ENCODE results near the gene KLF3.

KLF3 gene

GRCh38 chr4:38659346-38659745 is 4.7 kb upstream of the KLF3 start:
- no peak for DNase-seq

GRCh38 chr4:38660838-38661237 is 3.2 kb upstream of the KLF3 start:
- DNase-seq = no peak

DNA sequence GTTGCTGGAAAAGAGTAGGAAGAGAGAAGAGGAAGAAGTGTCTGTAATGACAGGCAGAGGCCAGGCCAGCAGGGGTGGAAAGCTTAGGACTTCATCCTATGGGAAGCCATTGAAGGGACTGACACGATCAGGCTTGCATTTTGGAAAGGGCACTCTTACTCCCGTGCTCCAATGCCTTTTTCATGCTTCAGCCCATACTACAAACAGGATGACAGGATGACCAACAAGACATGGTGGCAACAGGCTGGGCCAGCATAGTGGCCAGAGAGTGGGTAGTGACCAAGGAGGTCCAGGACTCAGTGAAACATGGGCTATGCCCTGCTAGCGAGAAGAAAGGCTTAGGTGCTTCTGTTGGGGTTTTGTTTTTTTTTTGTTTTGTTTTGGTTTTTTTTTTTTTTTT is 2.6 kb upstream of the KLF3 start:
- DNase-seq = no peak

DNA sequence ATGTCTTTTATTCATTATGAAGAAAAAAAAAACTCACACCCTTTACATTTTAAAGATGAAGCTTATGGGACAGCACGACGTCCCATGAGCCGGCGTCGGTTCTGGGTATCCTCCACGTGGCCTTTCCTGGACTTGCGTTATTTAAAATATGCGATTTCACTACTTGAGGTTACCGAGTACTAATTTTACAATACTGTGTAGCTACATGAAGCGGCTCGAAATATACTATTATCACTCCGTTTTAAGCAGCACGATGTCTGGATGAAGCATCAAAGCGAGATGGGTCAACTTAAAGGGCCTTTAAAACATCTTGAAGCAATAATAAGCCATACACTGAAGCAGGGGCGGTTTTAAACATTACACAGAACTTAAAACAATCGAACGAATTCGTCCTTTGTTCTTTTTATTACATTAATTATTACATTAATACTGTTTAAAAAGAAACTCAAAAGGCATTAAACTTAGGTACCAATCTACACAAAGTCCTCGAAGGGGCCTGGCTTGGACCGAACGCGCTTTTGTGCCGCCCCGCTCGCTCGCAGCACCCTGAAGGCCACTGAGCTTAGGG is 1.4 kb upstream of the KLF3 start:
- no peak for DNase-seq

GRCh38 chr4:38663090-38663800 is 754 bp upstream of the KLF3 start:
- peak; percentile 58 for DNase-seq

GRCh38 chr4:38664706-38665401 is 855 bp downstream of the KLF3 start:
- peak; percentile 27 for DNase-seq

DNA sequence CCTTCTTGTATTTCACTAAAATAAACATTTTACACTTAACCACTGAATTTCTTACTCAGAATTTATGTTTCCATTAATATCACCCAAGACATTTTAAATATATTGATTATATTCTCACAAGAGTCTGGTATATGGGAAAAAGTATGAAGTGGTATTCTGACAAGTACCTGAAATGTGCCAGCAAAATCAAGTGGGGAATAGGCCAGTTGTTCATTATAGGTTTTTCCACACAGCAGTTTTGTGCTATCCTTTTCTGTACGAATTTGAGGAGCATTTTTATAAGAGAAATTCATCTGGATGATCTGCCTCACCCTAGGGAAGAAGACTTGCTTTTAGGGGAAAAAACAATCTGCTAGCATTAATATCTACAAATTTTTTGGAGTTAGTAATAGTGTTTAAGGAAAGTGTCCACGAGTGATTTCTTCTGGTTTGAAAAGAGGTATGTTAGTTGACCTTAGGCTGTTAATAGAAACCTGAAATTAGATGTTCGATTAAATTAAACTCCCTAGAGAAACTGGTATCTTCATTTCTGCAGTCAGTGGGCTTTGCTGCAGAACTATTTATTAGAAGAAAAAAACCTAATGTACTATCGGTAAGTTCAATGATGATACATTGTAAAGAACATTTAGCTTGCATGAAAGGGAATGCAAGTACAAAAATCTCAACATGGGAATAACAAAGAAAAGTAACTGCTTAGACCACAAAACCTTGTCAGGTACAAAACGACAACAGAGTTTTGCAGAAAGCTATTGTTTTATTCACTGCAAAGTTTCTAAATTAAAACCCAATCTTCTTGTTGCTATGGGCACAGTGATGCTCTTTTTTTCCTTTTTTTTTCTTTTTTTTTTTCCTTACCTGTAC is 1.8 kb downstream of the KLF3 start:
- DNase-seq = no peak

GRCh38 chr4:38666766-38667084 is 2.7 kb downstream of the KLF3 start:
- DNase-seq = no peak

DNA sequence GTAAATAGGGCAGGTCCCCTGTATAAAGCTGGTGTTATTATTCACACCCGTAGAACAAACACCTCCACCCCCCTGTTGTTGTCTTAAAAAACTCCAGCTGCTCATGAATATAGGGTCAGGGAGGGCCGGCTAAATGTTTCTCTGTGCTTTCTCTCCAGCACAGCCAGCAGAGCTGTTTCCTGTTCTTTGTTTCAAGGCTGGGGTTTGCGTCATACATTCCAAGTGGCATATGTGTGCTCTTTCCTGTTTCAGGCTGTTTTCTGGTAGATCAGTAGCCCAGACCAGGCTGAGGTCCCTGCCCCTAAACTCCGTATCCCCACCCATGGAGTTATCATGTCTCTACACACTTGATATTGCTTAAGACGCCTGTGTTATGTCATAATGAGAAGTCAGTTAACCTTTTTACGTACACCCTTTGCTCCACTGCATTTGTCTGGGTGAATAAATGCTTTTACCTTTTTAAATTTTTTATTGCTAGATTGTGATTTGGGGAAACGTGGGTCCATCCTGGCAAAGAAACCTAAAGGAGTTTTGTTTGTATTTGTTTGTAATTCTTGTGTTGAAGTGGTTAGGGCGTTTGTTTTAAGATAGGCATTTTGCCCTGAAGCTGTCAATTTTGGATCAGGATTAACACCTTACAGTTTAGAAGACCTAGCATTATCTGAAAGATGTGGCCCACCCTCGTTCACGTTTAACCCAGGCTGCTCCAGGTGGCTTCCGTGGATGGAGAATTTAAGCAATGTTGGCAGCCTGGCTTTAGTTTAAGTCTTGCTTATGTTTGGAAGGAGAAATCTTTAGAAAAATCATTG is 3.3 kb downstream of the KLF3 start:
- DNase-seq = peak; percentile 61

DNA sequence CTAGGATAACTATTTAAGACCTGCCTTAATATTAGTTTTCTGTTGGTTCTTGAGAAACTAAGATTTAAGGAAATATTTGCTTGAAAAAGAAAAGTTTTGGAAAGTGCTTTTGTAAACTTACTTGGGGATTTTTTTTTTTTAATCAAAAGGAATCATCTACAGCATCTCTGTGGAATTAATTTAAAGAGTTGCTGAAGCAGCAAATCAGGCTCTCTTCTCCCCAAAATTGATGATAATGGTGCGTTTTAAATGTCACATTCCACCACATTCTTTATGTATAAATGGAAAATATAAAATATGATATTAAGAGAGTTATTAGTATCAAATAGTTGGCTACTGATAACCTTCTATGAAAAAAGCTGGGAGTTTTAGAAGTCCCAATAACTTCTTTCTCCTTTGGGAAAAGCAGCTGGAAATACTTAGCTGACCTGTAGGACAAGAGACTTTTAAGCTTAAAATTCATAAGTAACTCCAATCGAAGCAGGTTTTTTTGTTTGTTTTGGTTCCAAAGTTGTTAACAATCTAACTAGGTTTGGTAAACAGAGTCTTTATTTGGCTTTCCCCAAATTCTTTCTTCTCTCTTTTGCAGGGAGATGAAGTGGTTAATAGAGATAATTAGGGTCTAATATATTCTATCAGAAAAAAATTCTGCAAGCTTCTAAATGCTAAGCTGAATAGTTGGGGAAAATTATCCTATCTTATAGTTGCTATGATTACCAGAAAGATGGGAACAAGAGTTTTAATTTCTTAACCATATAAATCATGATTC is 4.4 kb downstream of the KLF3 start:
- no peak for DNase-seq

GRCh38 chr4:38669208-38669607 is 5.2 kb downstream of the KLF3 start:
- no peak for DNase-seq

DNA sequence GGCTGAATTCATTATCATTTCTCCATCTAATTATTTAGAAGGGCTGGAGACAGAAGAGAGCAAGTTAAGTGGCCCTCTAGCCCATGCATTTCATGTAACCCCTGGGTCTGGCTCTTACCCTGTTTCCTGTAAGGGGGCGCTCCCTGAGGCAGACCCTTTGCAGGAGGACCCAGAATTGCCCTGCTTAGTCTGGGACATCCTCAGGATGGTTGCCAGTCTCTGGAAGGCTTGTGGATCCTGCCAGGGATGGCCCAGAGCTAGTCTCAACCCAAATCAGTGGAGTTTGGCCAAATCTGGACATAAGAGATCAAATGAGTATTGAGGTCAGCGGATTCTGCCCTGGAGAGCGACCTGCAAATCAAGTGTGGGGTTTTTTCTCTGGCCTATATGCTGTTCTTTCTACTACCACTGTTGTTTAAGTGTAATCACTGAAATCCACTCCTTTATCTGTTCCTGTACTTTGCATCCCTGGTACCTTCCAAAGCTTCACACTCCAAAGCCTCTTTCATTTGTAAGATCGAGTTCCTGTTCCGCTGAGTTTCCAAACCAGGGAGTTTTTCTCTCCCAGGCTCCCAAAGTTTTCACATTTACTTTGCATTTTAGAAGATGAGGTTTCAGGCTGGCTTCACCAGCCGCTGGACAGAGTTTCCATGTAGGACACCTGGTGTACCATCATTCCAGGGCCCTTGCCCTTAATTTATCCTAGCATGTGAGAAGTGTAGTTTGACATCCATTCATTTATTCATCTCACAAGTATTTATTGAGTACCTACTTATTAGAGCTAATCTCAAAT is 6.3 kb downstream of the KLF3 start:
- DNase-seq = no peak

DNA sequence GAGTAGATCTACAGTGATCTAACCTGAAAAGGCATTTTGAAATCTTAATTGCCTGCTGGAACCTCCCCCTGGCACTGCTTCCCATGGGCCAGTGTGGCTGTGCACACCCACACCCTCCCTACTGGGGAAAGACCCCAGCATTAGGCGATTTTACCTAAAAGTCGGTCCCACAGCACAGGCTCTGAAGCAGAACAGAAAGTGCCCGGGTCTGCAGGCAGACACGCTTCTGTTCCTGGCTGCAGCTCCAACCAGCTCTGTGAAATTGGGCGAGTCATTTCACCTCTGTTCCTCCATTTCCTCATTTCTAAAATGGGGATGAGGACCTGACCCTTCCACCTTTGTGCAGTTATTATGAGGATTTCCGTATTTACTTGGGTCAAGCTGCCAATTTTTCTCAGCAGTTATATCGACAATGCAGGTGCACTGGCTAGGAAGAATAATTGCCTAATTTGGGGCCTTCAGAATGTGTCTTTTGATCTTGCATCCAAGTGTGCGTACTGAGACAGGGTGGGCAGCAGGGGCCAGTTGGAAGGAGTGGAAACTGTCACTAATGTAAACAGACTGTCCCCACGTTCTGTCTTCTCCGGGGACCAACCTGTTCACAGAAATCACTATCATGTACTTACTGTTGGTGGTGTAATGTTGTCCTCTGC is 7.1 kb downstream of the KLF3 start:
- DNase-seq = no peak

DNA sequence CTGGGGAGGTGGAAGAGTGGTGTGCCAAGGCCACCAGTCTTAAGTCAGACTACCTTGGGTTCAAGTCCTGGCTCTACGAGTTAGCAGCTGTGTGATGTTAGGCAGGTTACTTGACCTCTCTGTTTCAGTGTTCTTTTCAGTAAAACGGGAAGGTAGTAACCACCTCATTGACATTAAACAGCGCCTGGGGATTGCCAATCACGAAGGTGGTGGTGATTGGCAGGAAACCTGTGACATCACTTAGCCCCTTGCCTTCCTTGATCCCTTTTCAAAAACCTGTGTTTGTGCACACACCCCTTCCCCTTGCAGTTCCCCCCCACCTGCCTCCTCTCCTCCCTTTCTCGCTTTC is 7.6 kb downstream of the KLF3 start:
- DNase-seq = no peak

DNA sequence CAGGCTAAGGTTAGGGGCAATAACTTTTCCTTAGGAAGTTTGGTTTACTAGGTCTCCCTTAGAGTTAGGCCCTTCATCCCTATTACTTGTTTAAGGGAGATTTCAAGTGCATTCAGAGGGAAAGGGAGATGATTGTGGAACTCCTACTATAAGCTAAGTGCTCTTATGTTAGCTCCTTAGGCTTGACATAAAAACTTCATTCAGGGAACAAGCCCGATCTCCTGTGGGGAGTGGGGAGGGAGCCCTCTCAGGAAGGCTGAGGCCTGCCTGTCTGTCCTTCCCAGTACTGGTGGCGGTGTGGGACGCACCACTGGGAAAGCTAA is 8.0 kb downstream of the KLF3 start:
- no peak for DNase-seq

DNA sequence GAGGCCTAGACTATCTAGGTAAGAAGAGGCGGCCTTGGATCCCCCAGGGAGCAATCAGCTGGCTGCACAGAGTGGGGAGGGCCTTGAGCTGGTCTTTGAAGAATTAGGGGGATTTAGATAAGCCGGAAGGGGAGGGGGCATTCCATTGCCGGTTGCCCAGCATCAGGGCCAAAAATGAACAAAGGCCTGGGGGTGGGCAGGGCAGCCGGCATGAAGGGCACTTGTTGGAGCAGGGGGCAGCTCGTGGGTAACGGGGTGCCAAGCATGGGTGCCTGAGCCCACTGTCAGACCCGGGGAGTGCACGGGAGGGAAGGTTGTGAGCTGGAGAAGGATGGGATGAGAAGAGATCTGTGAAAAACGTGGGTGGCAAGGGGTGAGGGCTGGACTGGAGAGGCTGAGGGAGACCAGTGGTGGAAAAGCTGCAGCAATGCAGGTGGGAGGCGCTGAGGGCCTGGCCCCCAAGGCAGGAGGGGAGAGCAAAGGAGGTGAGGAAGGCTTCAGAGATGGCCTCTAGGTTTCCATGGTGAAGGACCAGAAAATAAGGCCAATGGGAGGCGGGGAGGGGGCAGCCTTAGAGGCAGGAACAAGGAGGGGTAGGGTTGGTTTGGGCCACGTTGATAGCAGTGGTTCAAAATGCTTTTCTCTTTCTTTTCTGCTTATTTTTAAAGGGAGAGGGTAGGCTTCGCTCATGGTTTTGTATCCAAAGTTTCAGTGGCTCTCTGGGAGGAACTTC is 8.6 kb downstream of the KLF3 start:
- no peak for DNase-seq

DNA sequence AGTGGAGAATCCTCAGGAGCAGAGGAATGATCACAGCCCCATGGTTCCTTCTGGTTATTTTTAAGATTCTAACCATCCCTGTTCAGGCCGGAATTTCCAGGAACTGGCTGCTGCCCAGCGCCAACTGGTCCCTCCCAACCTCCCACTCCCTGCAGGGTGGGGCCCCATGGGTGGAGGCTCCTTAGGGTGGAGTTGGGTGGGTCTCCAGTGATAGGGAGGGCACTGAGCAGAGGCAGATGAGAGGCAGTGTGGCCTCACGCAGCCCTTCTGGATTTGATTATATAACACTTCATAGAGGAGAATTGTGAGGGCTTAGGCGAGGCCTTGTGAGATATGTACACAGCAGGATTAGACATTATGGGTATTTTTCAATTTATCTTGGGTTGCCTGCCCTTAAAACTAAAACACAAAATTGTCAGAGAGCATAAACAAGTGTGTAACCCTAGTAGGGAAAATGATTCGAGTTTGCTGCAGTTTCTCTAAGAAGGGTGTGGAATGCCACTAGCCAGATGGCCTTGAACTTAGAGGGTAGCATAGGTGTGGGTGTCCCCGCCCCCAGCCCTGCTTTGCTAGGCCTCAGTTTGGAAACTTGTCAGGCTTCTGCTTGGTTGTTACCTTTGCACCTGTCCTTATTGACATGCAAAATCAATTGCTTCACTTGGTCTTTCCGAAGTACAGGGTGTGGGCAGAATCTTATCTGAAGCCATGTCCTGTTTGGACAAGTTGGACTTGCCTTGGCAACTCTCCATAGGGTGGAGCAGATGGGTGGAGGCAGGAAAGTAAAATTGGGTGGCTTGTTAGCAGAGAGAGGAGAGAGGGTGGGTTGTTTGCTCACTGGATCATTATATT is 9.4 kb downstream of the KLF3 start:
- no peak for DNase-seq

DNA sequence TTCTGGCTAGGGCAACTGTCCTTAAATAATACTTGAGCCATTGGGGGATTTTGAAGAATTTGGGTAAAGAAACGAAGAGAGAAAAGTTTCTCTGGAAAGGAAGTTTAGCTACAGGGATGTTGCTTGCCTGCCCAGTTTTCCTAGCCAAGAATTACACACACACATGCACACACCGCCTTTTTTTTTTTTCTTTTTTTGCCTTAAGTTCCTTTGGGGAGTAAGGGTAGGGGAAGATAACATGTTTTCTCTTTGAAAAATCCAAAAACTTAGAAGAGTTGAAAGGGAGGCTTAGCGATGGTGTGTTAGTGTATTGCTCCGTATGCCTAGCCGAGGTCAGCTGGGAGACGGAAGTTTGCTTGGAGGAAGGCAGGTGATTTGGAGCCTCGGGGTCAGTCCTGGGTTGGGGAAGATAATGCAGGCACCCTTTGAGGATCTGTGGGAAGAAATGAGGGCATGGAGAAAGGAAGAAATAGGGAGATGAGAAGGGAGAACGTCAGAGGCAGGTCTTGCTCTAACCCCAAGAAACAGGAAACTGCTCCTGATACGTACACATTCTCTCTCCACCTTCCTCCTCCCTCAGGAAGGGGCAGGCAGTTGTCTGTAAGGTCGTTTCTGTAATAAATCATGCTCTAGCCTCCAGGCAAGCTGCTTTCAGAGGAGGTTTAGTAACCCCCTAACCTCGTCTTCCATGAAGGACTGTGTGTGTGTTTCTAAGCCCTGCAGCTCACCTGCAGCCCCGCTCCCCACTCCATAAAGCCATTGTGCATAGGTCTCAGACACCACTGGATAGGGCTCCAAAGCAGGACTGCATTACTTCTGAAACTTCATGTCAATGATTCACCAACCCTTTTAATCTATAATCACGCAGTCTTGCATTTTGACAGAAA is 10.5 kb downstream of the KLF3 start:
- no peak for DNase-seq
